Heart left ventricle (tissue), 13 donors: Measurements from ENCODE around the gene DGKB.

ENCODE experiments used
- POLR2A ChIP-seq, 2 donors: fragments of 450-650 bp; IDR thresholded peaks; one replicate each; pipeline ENCODE4 v1.6.1; 2017; ENCODE audit warnings: antibody characterized with exemption in 2 of 2, mild to moderate bottlenecking in 2 of 2, moderate library complexity in 2 of 2
- TF ChIP-seq, protein P1 (sequence below), 12 donors: fragments of 200-600 bp; sonication (generic) in 4 of 12; IDR thresholded peaks; one replicate each; pipeline versions ENCODE4 v1.5.0 to v1.8.0; 2018 to 2022; ENCODE audit warnings: antibody characterized with exemption in 12 of 12, mild to moderate bottlenecking in 5 of 12
- donor health status: ischemic (EF 13 %, LVEDD 7.1; RV severe dilation, severe dysfunction).
- donor health status: DM: no; HTN: yes; CAD: no.
- donor health status: DM: no; HTN: no; CAD: no.
- donor health status: ischemic (EF 25% LVEDD 6.9; RV normal size, moderate dysfunction).
- donor health status: ischemic (EF 25% LVEDD 5.7; RV mildly dilated, moderate dysfunction).
- donor health status: ischemic (EF 35%, LVEDD 5.7; RV mildly dilated, moderate dysfunction).
- donor health status: nonischemic (EF 11% LVEDD 7.7; RV severe dilation, severe dysfunction).
- donor health status: DM: yes; HTN: yes; CAD: no.
- donor health status: PGD.
- donor health status: ischemic (EF 29% LVEDD 5.4; RV normal size, mild dysfunction).
- donor health status: nonischemic (EF 23%, LVEDD 6.1; RV moderate dilation, normal function).

- TF ChIP-seq, protein P1, sequence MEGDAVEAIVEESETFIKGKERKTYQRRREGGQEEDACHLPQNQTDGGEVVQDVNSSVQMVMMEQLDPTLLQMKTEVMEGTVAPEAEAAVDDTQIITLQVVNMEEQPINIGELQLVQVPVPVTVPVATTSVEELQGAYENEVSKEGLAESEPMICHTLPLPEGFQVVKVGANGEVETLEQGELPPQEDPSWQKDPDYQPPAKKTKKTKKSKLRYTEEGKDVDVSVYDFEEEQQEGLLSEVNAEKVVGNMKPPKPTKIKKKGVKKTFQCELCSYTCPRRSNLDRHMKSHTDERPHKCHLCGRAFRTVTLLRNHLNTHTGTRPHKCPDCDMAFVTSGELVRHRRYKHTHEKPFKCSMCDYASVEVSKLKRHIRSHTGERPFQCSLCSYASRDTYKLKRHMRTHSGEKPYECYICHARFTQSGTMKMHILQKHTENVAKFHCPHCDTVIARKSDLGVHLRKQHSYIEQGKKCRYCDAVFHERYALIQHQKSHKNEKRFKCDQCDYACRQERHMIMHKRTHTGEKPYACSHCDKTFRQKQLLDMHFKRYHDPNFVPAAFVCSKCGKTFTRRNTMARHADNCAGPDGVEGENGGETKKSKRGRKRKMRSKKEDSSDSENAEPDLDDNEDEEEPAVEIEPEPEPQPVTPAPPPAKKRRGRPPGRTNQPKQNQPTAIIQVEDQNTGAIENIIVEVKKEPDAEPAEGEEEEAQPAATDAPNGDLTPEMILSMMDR (IDR thresholded peaks at IDR 0.05): no peak
- no peak for TF ChIP-seq POLR2A (IDR thresholded peaks at IDR 0.05)
These were observed 6.1 kb downstream of the DGKB start for GRCh38 chr7:14896461-14896860.
